ENCODE measurements around the gene CAMK2B. TPM values are rescaled to one million over a fixed set of nuclear protein-coding genes. Genes with fewer than 3 reads are reported as not detected.
"Not testable (repeated sequence)": the region's sequence is repeated elsewhere in the genome, so short reads cannot be mapped to it uniquely, and the experiment has no call there.

CAMK2B gene
- total and polyA plus RNA-seq, 5 donors from 2014 or later: not detected

DNA sequence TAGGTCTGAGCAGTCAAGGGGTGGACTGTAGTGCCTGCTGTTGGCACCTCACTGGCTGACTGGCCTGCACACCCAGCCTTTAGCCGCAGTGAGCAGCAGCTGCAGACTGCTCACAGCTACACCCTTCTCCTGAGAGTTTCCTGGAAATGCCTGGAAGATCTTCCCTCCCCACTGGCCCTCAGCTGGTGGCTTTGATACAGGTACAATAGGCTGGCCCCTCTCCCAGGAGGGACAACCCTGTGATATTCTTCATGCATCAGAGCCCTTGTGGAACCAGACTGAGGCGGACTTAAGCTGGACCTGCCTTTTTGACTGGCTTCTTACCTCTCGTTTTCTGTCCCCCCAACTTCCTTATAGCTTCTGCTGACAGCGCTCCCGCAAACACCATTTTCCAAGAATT, 142.6 kb downstream of the CAMK2B start:
- H3K9me3 Mint-ChIP-seq: peaks cover 0 to 12% (median 4%) of the 10 kb centered on the region in 7 donors
- no peaks in the 10 kb centered on the region for H3K36me3 ChIP-seq (ENCODE audit: control insufficient read depth, insufficient read depth, low read length)
- DNase-seq: no peak
- H3K4me1 ChIP-seq (ENCODE audit: control insufficient read depth, insufficient read depth, low read length, poor library complexity, severe bottlenecking): no peaks in the 10 kb centered on the region
- peaks cover 7% of the 10 kb centered on the region in 2 experiments for H3K9me3 ChIP-seq (ENCODE audit: control insufficient read depth in 2 of 2, low read length in 2 of 2)
- H3K27me3 Mint-ChIP-seq: peaks cover 6% of the 10 kb centered on the region
- H3K4me1 Mint-ChIP-seq: no peaks in the 10 kb centered on the region
- no peak overlapping the region for H3K27ac Mint-ChIP-seq
- ATAC-seq (ENCODE audit: low read depth in 2 of 2): no peak
- H3K4me3 ChIP-seq (ENCODE audit: low read depth, low read length): no peak overlapping the region
- peaks cover 5% of the 10 kb centered on the region for H3K36me3 Mint-ChIP-seq
- no peak overlapping the region for H3K27ac ChIP-seq (ENCODE audit: insufficient read depth, low read length, poor library complexity, severe bottlenecking)
- peaks cover 9% of the 10 kb centered on the region for H3K27me3 ChIP-seq (ENCODE audit: control insufficient read depth, insufficient read depth, low read length)
- no peak overlapping the region for H3K4me3 Mint-ChIP-seq

DNA sequence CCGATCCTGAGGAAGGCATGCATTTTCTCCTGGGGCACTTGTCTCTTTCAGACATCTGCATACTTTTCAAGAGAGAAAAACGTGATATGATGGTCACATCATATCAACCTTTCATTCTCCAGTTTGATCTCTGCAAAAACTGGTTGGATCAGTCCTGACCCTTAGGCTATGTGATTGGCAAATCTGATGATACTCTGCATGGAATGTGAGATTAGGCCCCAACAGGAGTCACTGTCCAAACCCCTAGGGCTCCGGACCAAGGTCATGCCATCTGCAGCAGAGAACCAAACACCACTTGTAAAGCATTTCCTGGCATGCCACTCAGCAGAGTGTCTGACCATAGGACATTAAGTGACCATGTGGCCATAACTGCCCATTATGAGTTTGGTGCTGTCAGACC, 144.8 kb downstream of the CAMK2B start:
- Mint-ChIP-seq H3K4me3 (no peak overlapping the region), H3K27me3 (peaks cover 12% of the 10 kb centered on the region), H3K27ac (no peak overlapping the region), H3K36me3 (peaks cover 5% of the 10 kb centered on the region), H3K9me3 (peaks cover 0 to 12% (median 4%) of the 10 kb centered on the region in 7 donors), H3K4me1 (no peaks in the 10 kb centered on the region)
- Histone ChIP-seq H3K27me3 (ENCODE audit: control insufficient read depth, insufficient read depth, low read length) (peaks cover 9% of the 10 kb centered on the region), H3K27ac (ENCODE audit: insufficient read depth, low read length, poor library complexity, severe bottlenecking) (no peak overlapping the region), H3K4me1 (ENCODE audit: control insufficient read depth, insufficient read depth, low read length, poor library complexity, severe bottlenecking) (no peaks in the 10 kb centered on the region), H3K36me3 (ENCODE audit: control insufficient read depth, insufficient read depth, low read length) (no peaks in the 10 kb centered on the region), H3K4me3 (ENCODE audit: low read depth, low read length) (no peak overlapping the region), H3K9me3 (ENCODE audit: control insufficient read depth in 2 of 2, low read length in 2 of 2) (peaks cover 7% of the 10 kb centered on the region in 2 experiments)
- no peak for DNase-seq
- ATAC-seq (ENCODE audit: low read depth in 2 of 2): no peak

GRCh38 chr7:44177570-44178131, 147.7 kb downstream of the CAMK2B start:
- H3K36me3 ChIP-seq (ENCODE audit: control insufficient read depth, insufficient read depth, low read length): no peaks in the 10 kb centered on the region
- H3K27me3 ChIP-seq (ENCODE audit: control insufficient read depth, insufficient read depth, low read length): peaks cover 9% of the 10 kb centered on the region
- DNase-seq (no peak), ATAC-seq (ENCODE audit: low read depth in 2 of 2) (no peak)
- Mint-ChIP-seq H3K4me3 (no peak overlapping the region), H3K4me1 (no peaks in the 10 kb centered on the region), H3K27me3 (peaks cover 28% of the 10 kb centered on the region), H3K27ac (no peak overlapping the region), H3K9me3 (peaks cover 0 to 9% (median 4%) of the 10 kb centered on the region in 7 donors), H3K36me3 (peaks cover 5% of the 10 kb centered on the region)
- H3K9me3 ChIP-seq (ENCODE audit: control insufficient read depth in 2 of 2, low read length in 2 of 2): peaks cover under 1 to 7% of the 10 kb centered on the region in 2 experiments
- H3K4me1 ChIP-seq (ENCODE audit: control insufficient read depth, insufficient read depth, low read length, poor library complexity, severe bottlenecking): no peaks in the 10 kb centered on the region
- H3K27ac ChIP-seq (ENCODE audit: insufficient read depth, low read length, poor library complexity, severe bottlenecking): no peak overlapping the region
- no peak overlapping the region for H3K4me3 ChIP-seq (ENCODE audit: low read depth, low read length)

GRCh38 chr7:44176486-44176885, 148.9 kb downstream of the CAMK2B start:
- no peak overlapping the region for H3K4me3 ChIP-seq (ENCODE audit: low read depth, low read length)
- Mint-ChIP-seq H3K36me3 (peaks cover 5% of the 10 kb centered on the region), H3K4me3 (no peak overlapping the region), H3K27me3 (peaks cover 31% of the 10 kb centered on the region), H3K4me1 (no peaks in the 10 kb centered on the region), H3K9me3 (peaks cover 0 to 6% (median 3%) of the 10 kb centered on the region in 7 donors), H3K27ac (no peak overlapping the region)
- H3K4me1 ChIP-seq (ENCODE audit: control insufficient read depth, insufficient read depth, low read length, poor library complexity, severe bottlenecking): no peaks in the 10 kb centered on the region
- no peaks in the 10 kb centered on the region for H3K9me3 ChIP-seq (ENCODE audit: control insufficient read depth in 2 of 2, low read length in 2 of 2)
- H3K27me3 ChIP-seq (ENCODE audit: control insufficient read depth, insufficient read depth, low read length): peaks cover 4% of the 10 kb centered on the region
- H3K27ac ChIP-seq (ENCODE audit: insufficient read depth, low read length, poor library complexity, severe bottlenecking): no peak overlapping the region
- no peaks in the 10 kb centered on the region for H3K36me3 ChIP-seq (ENCODE audit: control insufficient read depth, insufficient read depth, low read length)
- no peak for ATAC-seq (ENCODE audit: low read depth in 2 of 2)
- DNase-seq: no peak

GRCh38 chr7:44175730-44176129, 149.7 kb downstream of the CAMK2B start:
- Histone ChIP-seq H3K27ac (ENCODE audit: insufficient read depth, low read length, poor library complexity, severe bottlenecking) (no peak overlapping the region), H3K27me3 (ENCODE audit: control insufficient read depth, insufficient read depth, low read length) (peaks cover 4% of the 10 kb centered on the region), H3K36me3 (ENCODE audit: control insufficient read depth, insufficient read depth, low read length) (no peaks in the 10 kb centered on the region), H3K9me3 (ENCODE audit: control insufficient read depth in 2 of 2, low read length in 2 of 2) (no peaks in the 10 kb centered on the region), H3K4me1 (ENCODE audit: control insufficient read depth, insufficient read depth, low read length, poor library complexity, severe bottlenecking) (no peaks in the 10 kb centered on the region), H3K4me3 (ENCODE audit: low read depth, low read length) (no peak overlapping the region)
- H3K4me1 Mint-ChIP-seq: no peaks in the 10 kb centered on the region
- peaks cover 31% of the 10 kb centered on the region for H3K27me3 Mint-ChIP-seq
- H3K36me3 Mint-ChIP-seq: peaks cover 5% of the 10 kb centered on the region
- peaks cover 0 to 6% (median 0%) of the 10 kb centered on the region in 7 donors for H3K9me3 Mint-ChIP-seq
- no peak overlapping the region for H3K27ac Mint-ChIP-seq
- DNase-seq (no peak), ATAC-seq (ENCODE audit: low read depth in 2 of 2) (no peak)
- no peak overlapping the region for H3K4me3 Mint-ChIP-seq

GRCh38 chr7:44174694-44174948, 150.8 kb downstream of the CAMK2B start:
- not testable (repeated sequence) for H3K27me3 ChIP-seq (ENCODE audit: control insufficient read depth, insufficient read depth, low read length); H3K27ac ChIP-seq (ENCODE audit: insufficient read depth, low read length, poor library complexity, severe bottlenecking); H3K4me3 Mint-ChIP-seq; DNase-seq; H3K36me3 Mint-ChIP-seq; ATAC-seq (ENCODE audit: low read depth in 2 of 2); H3K4me1 ChIP-seq (ENCODE audit: control insufficient read depth, insufficient read depth, low read length, poor library complexity, severe bottlenecking); H3K9me3 Mint-ChIP-seq; H3K4me1 Mint-ChIP-seq; H3K36me3 ChIP-seq (ENCODE audit: control insufficient read depth, insufficient read depth, low read length); H3K27ac Mint-ChIP-seq; H3K9me3 ChIP-seq (ENCODE audit: control insufficient read depth in 2 of 2, low read length in 2 of 2); H3K4me3 ChIP-seq (ENCODE audit: low read depth, low read length)
- peaks cover 35% of the 10 kb centered on the region for H3K27me3 Mint-ChIP-seq

DNA sequence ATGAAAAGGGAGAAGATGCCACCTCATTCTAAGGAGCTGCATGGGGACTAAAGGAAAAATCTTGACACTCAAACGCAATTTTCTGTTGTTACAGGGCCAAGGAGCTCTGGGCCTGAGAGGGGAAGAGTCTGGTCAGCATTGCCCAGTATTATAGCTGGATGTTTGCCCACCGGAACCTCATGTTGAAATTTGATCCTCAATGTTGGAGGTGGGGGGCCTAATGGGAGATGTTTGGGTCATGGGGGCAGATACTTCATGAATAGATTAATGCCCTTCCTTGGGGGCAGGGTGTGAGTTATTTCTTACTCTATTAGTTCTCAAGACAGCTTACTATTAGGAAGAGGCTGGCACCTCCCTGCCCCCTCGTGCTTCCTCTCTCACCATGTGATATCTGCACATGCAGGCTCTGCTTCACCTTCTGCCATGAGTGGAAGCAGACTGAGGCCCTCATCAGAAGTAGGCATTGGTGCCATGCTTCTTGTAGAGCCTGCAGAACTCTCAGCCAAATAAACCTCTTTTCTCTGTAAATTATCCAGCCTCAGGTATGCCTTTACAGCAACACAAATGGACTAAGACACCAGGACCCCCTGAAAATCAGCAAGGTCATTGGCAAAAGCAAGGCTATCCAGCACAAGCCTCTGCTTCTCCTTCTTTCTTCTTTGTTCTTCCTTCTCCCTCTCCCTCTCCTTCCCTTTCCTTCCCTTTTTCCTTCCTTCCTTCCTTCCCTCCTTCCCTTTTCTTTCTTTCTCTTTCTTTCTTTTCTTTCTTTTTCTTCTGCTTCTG, 151.3 kb downstream of the CAMK2B start:
- H3K27ac ChIP-seq (ENCODE audit: insufficient read depth, low read length, poor library complexity, severe bottlenecking): no peak overlapping the region
- no peaks in the 10 kb centered on the region for H3K36me3 ChIP-seq (ENCODE audit: control insufficient read depth, insufficient read depth, low read length)
- H3K27me3 Mint-ChIP-seq: peaks cover 31% of the 10 kb centered on the region
- no peaks in the 10 kb centered on the region for H3K27me3 ChIP-seq (ENCODE audit: control insufficient read depth, insufficient read depth, low read length)
- no peak overlapping the region for H3K4me3 Mint-ChIP-seq
- peaks cover 2% of the 10 kb centered on the region for H3K36me3 Mint-ChIP-seq
- peaks cover 0 to 6% (median 0%) of the 10 kb centered on the region in 7 donors for H3K9me3 Mint-ChIP-seq
- DNase-seq: no peak
- no peaks in the 10 kb centered on the region for H3K4me1 ChIP-seq (ENCODE audit: control insufficient read depth, insufficient read depth, low read length, poor library complexity, severe bottlenecking)
- no peak overlapping the region for H3K4me3 ChIP-seq (ENCODE audit: low read depth, low read length)
- no peaks in the 10 kb centered on the region for H3K9me3 ChIP-seq (ENCODE audit: control insufficient read depth in 2 of 2, low read length in 2 of 2)
- ATAC-seq (ENCODE audit: low read depth in 2 of 2): no peak
- H3K27ac Mint-ChIP-seq: no peak overlapping the region
- H3K4me1 Mint-ChIP-seq: no peaks in the 10 kb centered on the region

All from CD4-positive, CD25-positive, alpha-beta regulatory T cell (primary cell).